Activated CD8-positive, alpha-beta memory T cell treated with anti-CD3 and anti-CD28 coated beads for 48 hours (primary cell): ENCODE results near the gene ATXN1.
"Not testable (repeated sequence)": the region's sequence is repeated elsewhere in the genome, so short reads cannot be mapped to it uniquely, and the experiment has no call there.

Experiments used
- DNase-seq, 3 experiments: peaks; one replicate each; pipeline ENCODE4 v3.0.0-alpha.2; 2020; ENCODE audit warnings: low read depth in 2 of 3, low spot score in 2 of 3

The ATXN1 gene

DNA sequence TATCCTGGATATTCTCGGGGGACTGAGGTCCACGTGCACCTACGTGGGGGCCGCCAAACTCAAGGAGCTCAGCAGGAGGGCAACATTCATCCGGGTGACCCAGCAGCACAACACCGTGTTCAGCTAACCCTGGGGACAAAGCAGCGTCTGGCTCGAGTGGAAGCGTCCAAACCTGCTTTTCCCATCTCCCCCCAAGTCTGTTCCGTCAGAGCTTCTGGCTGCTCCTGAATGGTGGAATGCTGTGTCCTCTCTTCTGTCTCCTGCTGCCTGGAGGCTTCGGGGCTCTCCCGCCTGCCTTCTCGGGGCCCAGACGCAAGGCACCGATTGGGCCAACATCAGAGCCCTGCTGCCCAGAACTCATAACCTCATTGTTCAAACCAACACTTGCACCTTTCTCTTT is 466.2 kb downstream of the ATXN1 start:
- DNase-seq: no peak

- DNase-seq: no peak
These were observed 466.9 kb downstream of the ATXN1 start for GRCh38 chr6:16294371-16294770.

GRCh38 chr6:16292942-16293341 is 468.3 kb downstream of the ATXN1 start:
- no peak for DNase-seq

DNA sequence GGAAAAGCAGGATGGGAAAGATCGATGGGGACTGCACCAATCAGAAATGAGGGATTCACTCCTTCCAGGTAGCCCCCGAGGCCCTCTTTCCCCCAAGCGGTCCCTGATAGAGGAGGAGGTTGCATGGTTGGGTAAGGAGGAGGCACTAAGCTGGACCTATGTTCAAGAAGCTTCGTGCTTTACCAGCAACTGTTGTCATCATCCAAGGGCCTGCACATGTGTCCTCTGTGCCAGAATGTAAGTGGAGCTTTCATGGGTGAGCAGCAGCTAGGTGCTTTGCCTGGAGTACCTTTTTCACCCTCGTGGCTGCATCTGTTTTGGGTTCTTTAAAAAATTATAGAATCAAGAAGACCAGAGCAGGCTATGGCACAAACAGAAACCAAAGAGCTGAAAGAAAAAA is 468.8 kb downstream of the ATXN1 start:
- no peak for DNase-seq

DNA sequence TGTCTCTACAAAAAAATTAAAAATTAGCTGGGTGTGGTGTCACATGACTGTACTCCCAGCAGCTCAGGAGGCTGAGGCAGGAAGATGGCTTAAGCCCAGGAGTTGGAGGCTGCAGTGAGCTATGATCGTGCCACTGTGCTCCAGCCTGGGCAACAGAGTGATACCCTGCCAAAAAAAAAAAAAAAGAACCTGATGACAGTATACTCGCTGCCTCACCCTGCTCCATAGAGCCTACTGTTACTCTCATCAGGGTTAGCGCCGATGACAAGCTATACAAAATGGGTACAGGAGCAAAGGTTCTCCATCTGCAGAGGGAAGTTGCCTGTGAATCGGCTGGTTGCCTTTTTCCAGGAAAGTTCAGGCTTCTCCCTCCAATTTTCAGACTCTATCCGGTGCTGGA is 469.5 kb downstream of the ATXN1 start:
- DNase-seq: no peak

- DNase-seq: no peak
These were observed 473.1 kb downstream of the ATXN1 start for GRCh38 chr6:16288163-16288562.

DNA sequence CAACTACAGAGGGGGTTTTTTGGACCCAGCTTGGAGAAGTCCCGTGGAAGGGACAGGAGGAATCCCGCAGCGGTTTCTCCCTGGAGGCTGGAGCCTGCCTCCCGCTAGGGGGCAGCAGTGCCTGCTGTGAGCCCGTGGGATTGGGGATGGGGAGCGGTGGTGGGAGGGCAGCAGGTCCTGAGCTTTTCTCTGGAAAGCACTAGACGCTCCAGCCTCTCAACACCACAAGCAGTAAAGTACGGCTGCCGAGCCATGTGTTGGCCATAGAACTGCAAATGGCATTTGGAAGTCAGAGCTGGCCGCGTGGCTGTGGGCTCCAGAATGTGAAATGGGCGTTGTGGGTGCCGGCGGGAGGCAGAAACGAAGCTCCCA is 475.1 kb downstream of the ATXN1 start:
- no peak for DNase-seq

GRCh38 chr6:16285467-16286150 is 475.7 kb downstream of the ATXN1 start:
- no peak for DNase-seq

DNA sequence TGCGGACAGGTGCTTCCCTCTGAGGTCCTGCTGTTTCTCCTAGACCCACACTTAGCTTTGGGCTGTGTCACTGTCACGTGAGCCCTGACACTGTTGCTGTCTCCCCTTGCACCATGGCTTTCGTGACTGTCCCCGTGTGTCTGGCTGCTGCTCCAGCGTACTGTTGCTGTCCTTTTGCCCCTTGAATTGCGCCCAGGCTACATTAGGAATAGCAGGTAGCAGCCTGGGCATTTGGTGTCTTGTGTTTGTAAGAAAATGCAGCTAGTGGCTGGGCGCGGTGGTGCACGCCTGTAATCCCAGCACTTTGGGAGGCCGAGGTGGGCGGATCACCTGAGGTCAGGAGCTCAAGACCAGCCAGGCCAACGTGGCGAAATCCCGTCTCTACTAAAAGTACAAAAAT is 476.8 kb downstream of the ATXN1 start:
- DNase-seq: no peak

GRCh38 chr6:16282370-16282769 is 478.9 kb downstream of the ATXN1 start:
- no peak for DNase-seq

GRCh38 chr6:16279243-16279642 is 482.0 kb downstream of the ATXN1 start:
- no peak for DNase-seq

GRCh38 chr6:16278750-16279149 is 482.5 kb downstream of the ATXN1 start:
- DNase-seq: no peak

DNA sequence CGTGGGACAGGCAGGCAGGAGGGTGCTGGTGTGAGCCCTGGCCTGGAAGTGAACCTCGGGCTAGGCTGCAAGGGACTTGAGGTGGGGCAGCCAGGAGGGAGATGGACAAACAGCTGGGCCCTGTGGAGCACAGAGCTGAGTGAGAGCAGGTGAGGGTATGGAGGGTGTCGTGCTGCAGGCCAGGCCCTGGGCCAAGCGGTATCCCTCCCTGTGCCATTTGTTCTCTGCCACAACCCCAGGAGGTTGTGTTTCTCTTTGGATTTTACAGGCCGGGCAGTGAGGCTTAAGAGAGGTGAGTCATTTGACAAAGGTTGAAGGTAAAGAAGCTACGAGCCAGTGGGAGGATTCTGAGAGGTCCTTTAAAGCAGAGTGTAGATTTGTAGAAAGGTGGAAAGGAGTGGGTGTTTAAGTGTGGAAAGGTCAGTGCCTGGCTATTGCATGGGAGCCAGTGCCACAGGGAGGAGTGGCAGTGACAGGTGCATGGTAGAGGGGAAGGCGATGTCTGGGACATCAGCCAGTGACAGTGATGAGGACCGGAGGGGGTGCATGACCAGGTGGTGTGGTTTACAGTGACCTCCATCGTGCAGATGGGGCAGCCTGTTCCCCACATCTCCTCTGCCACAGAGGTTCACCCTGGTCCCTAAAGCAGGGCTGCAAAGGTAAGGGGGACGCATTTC is 483.1 kb downstream of the ATXN1 start:
- no peak for DNase-seq

- no peak for DNase-seq
These were observed 483.9 kb downstream of the ATXN1 start for GRCh38 chr6:16277101-16277981.

GRCh38 chr6:16274885-16275589 is 486.2 kb downstream of the ATXN1 start:
- DNase-seq: no peak

DNA sequence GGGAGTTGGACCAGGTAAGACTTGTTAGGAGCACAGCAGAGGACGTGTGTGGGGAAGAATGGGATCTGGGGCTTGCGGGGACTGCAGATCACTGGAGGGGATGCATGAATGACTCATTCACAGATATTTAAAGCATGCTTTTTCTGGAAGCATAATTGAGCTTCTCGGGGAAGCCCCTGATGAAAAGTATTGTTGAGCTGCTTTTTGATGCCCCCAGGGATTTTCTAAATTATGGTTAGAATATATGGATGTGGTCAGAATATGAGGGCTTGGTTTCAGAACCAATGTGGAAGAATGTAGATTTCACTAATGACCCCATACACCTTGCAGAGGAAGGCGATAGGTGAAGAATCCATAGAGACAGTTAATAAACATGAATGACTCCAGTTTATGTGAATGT is 486.8 kb downstream of the ATXN1 start:
- no peak for DNase-seq

DNA sequence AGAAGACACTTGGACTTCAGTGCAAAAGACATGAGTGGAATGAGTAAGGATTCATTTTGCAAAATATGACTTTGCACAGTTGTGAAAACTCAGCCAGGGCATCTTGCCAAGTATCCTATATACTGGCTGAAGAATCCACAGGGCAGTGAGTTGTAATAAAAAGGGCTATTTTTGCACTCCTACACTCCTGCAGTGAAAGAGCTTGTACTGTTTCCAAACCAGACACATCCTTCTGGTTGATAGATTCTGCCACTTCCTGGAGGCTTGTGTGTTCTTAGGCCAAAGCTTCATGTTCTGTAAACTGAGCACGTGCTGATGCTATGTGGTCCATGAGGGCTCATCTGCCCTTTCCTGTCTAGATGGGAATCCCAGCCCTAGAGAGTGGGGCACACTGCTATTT is 488.0 kb downstream of the ATXN1 start:
- DNase-seq: no peak

DNA sequence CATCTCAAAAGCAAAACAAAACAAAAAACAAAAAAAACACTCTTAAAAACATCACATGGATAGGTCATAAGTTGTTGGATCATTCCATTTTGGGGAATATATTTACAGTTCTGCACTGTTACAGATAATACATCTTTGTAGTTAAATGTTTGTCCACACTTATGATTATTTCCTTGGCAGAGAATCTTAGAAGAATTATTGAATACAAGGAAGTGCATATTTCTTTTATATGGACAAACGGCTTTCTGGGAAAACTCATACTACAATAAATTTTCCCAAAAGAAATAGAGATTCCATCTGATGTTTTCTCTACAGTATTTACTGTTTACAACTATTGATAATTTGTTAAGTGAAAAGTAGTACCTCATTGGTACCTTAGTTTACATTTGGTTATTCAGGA is 489.1 kb downstream of the ATXN1 start:
- no peak for DNase-seq

DNA sequence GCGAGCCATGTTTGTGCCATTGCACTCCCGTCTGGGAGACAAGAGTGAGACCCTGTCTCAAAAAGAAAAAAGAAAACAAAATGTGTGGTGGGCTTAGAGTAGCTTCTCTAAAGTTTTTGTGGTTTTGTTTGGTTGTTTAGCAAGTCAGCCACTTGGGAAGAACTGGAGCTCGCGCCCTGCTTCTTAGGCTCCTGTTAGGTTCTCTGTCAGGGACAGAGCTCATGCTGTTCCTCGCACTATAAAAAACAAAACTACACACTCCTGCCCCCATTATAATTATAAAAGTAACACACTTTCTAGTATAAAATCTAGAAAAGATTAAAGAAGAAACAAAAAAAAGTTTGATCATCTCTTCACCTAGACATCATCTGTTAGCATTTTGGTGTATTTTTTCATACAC is 489.8 kb downstream of the ATXN1 start:
- no peak for DNase-seq

DNA sequence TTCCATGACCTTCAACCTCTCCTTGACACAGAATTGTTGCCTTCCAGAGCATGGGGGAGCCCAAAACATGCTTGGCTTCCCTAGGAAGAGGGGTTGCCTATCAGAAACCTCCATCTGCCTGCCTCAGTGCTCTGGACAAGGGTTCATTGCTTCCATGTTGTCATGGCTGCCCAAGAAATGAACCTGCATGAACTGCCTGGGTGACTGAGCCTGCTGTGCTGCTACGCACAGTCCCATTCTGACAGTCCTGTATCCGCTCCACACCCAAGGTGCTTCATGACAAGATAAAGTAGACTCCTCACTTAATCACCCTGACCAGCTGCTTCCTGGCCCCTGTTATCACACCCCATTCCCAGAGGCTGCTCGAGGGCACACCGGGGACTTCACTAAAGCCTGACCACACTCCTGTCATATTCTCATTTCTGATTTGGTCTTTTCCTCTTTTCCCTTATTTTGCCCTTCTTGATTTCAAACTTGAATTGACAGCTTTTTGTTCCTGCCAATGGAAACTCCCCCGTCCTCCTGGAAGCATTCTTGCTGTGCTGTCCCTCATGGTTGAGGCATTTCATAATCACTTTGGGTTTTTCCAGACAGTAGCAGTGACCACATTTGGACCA is 491.0 kb downstream of the ATXN1 start:
- DNase-seq: no peak

DNA sequence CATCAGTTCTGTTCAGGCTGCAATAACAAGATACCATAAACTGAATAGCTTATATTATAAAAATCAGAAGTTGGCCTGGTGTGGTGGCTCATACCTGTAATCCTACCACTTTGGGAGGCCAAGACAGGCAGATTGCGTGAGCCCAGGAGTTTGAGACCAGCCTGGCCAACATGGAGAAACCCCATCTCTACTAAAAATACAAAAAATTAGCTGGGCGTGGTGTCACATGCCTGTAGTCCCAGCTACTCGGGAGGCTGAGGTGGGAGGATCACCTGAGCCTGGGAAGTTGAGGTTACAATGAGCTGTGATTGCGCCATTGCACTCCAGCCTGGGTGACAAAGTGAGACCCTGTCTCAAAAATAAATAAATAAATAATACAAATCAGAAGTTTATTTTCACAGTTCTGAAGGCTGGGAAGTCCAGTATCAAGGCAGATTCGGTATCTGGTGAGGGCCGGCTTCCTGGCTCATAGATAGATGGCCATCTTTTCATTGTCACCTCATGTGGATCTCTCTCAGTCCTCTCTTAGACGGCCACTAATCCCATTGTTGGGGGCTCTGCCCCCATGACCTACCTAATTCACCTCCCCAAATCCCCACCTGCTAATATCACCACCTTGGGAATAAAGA is 491.7 kb downstream of the ATXN1 start:
- not testable (repeated sequence) for DNase-seq
